Fibroblast of the conjunctiva (primary cell): ENCODE data around the gene MAN1C1.

Source experiments
- DNase-seq: peaks from one replicate; pipeline ENCODE4 v3.0.0-alpha.2; 2010; ENCODE audit warnings: low read depth

MAN1C1 gene

DNA sequence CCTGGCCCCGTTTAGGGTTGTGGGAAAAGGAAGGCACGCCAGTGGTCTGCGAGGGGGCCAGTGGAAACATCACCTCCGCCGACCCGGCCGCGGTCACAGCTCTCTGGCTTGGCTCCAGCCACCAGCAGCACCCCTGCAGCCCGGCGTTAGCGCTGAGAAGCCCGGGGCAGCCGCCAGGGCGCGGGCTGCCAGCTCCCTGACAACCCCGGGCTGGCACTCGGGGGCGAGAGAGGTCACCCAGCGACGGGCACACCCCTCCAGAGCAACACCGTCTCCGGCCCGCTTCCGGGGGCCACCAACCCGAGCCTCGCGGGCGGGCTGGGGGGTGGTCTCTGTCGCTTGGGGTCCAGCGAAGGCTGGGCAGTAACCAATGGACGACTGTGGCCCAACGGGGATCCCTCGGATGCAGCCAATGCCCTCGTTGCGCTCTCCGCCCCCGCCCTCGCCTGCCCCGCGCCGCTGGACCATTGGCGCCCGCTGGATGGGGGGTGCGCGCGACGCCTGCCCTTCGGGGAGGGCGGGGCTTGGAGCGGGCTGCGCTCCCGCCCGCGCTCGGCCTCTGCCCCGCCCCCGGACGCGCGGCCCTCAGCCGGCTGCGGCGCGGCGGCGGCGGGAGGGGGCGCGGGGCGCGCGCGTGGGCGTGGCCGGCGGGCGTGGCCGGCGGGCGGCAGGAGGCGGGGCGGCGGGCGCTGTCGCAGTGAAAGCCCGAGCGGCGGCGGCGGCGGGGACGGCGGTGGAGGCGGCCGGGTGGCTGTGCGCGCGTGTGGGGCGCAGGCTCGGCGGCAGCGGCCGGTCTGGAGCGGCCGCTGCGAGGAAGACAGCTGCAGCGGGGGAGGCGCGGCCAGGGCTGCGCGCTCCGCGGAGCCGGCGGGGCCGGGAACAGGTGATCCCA, at the start of gene MAN1C1:
Gene MAN1C1, plus strand, starts transcription at position 697 of the 892 bp plus-strand sequence. CDS start 1,007 bp downstream, outside the sequence.
- peak; percentile 57 for DNase-seq

DNA sequence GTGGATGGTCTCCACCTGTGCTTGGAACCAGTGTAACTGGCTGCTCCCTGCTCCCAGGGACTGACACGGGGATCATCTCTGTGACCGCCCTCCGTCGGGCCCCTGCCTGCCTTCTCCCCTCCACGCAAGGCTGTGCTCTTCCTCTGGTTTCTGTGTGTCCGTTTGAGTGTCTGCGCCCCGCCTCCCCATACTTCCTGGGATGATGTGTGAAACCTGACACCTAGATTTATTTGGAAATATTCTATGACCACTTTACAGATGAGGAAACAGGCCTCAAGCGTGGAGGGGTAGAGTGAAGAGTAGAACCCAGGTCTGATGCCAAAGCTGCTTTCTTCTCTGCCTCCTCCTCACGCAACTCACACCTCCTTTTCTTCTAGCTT, 48.9 kb upstream of the MAN1C1 start:
- DNase-seq, result no peak

GRCh38 chr1:25568090-25568833, 48.3 kb upstream of the MAN1C1 start:
- no peak for DNase-seq

DNA sequence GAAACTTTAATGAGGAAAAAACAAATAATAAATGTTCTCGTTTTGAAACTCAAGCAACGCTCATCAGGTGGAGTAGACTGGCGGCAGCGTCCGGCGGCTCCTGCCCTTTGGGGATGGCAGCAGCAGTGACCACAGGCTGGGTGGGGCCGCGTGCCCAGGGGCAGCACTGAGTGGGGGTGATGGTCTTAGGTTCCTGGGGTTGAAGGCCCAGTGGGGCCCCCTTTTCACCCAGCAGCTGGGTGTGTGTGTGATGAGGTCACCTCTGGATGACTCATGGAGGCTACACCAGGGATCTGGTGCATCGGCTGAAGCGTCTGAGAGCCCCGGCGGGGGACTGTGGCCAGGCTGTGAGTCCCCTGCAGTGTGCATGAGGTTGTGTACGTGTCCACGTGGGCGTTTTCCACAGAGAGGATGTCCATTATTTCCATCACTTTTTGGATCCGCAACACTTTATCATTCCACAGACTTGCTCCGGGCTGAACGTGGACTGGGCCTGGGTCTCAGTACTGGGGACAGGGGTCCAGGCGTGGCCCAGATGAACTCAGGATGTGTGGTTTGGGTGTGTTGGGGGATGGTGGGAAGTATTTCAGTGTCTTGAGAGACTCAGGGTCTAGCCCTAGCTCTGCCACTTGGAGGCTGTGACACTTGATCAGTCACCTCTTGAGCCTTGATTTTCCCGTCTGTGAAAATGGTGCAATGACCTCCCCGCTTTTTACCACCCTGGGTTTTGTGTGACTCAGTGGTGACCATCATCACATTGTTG, 47.6 kb upstream of the MAN1C1 start:
- no peak for DNase-seq

- DNase-seq, result no peak
Observed at GRCh38 chr1:25569597-25570396, 46.8 kb upstream of the MAN1C1 start.

- no peak for DNase-seq
Observed at GRCh38 chr1:25570798-25571521, 45.6 kb upstream of the MAN1C1 start.

GRCh38 chr1:25571522-25571970, 45.0 kb upstream of the MAN1C1 start:
- DNase-seq, result no peak

GRCh38 chr1:25572107-25572506, 44.5 kb upstream of the MAN1C1 start:
- DNase-seq, result no peak

GRCh38 chr1:25572708-25573590, 43.6 kb upstream of the MAN1C1 start:
- DNase-seq, result no peak

- no peak for DNase-seq
Observed at GRCh38 chr1:25573591-25573930, 43.0 kb upstream of the MAN1C1 start.

DNA sequence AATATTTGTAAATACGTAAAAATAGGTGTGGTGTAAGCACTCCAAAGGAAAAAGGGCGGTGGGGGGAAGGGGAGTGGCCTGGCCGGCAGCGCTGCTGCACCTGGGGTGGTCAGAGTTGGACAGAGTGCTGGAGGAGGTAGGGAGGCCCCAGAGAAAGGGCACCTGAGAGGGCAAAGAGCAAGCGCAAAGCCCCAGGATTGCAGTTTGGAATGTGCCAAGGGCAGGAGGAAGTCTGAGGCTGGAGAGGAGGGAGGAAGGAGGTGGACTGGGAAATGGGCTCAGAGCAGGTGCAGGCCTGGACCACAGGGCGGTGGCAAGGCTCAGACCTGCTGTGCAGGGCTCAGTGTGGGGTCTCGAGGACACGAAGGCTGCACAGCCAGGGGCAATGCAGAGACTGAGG, 42.6 kb upstream of the MAN1C1 start:
- no peak for DNase-seq

GRCh38 chr1:25575191-25575590, 41.4 kb upstream of the MAN1C1 start:
- DNase-seq, result no peak

- DNase-seq, result no peak
Observed at GRCh38 chr1:25576459-25577133, 40.0 kb upstream of the MAN1C1 start.

DNA sequence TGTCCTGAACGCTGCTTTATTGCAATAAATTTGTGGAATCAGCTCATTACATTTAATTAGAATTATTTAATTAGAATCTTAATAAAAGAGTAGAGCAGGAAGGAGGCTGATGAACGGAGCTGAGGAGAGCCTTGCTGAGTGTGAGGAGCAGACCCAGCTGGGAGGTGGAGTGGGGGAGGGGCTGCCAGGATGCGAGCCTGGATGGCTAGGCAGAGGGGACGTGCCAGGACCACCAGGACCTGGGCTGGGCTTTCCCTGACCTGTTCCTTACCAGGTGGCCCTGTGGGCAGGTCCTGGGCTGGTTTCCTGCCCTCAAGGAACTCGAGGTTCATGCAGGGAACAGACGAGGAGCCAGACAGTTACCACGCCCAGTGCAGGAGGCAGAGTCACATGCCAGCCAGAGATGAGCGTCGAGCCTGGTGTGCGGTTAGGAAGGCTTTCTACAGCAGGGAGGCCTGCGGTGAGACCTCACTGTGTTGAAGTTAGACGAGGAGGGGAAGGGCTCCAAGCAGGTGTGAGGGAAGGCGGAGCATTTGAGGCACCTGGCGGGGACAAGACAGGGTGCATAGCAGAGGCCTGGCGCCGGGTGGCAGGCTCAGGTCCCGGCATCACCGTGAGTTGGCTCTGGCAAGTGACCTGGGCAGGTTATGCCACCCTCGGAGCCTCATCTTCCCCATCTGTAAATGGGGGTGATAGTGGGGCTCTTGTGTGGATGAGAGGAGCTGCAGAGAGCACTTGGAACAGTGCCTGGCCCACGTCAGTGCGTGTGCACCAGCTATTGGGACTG, 39.3 kb upstream of the MAN1C1 start:
- DNase-seq, result no peak

- no peak for DNase-seq
Observed at GRCh38 chr1:25579292-25580252, 37.0 kb upstream of the MAN1C1 start.

GRCh38 chr1:25580927-25581326, 35.7 kb upstream of the MAN1C1 start:
- no peak for DNase-seq

DNA sequence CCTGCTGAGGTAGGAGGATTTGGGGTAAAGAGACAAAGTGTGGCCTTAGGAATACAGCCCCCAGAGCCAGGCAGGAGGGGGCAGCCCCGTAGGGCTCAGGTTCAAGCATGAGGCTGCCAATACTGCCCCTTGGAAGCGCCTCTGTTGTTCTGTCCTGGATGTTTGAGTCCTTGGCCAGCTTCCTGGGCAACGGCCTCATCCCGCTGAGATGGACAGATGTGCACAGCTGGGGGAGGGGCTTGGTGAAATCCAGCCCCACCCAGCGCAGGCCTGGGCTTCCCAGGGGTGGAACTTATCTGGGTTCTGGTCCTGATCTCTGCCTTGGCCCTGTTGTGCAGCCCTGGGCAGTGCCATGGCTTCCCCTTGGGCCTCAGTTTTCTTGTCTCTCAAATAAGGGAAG, 34.8 kb upstream of the MAN1C1 start:
- DNase-seq, result no peak
